GM12878 (cell line): Measurements from ENCODE around the gene RPLP2. TPM values are rescaled to one million over a fixed set of nuclear protein-coding genes. Genes with fewer than 3 reads are reported as not detected.
A peak's percentile ranks its signal among the peaks of the same experiment; 100 is the strongest.

Source experiments
- CHD2 ChIP-seq: IDR thresholded peaks from 2 replicates; pipeline ENCODE4 v1.6.1; 2011; ENCODE audit warnings: low read depth, low read length, improper control_type of control experiment, borderline replicate concordance
- ESRRA ChIP-seq: IDR thresholded peaks from 2 replicates; pipeline ENCODE4 v1.6.1; 2012; ENCODE audit warnings: mild to moderate bottlenecking, low read length, improper control_type of control experiment
- ETV6 ChIP-seq, 2 experiments: fragments of 450-650 bp in 1 of 2; IDR thresholded peaks in 1 of 2; conservative IDR thresholded peaks in 1 of 2; 2 replicates each; pipeline ENCODE4 v1.6.1; 2014; ENCODE audit warnings: antibody characterized with exemption in 1 of 2, borderline replicate concordance in 1 of 2, low read depth in 1 of 2, mild to moderate bottlenecking in 1 of 2, moderate library complexity in 1 of 2
- MEF2A ChIP-seq: IDR thresholded peaks from 2 replicates; pipeline ENCODE4 v1.6.1; 2011; ENCODE audit warnings: low read depth, mild to moderate bottlenecking, low read length, moderate library complexity; ENCODE audit not compliant: insufficient read depth
- RCOR1 ChIP-seq: conservative IDR thresholded peaks from 2 replicates; pipeline ENCODE4 v1.6.1; 2012; ENCODE audit warnings: low read depth, low read length, improper control_type of control experiment
- SMC3 ChIP-seq: IDR thresholded peaks from 2 replicates; pipeline ENCODE4 v1.6.1; 2011; ENCODE audit warnings: low read length, improper control_type of control experiment, borderline replicate concordance
- USF1 ChIP-seq: IDR thresholded peaks from 2 replicates; pipeline ENCODE4 v1.6.1; 2011; ENCODE audit warnings: borderline replicate concordance, low read depth, mild to moderate bottlenecking, moderate library complexity, mixed read lengths, low read length; ENCODE audit not compliant: insufficient read depth; ENCODE audit errors: extremely low read length
- ZNF384 ChIP-seq: IDR thresholded peaks from 2 replicates; pipeline ENCODE4 v1.6.1; 2012; ENCODE audit warnings: low read depth, mild to moderate bottlenecking, low read length, improper control_type of control experiment, borderline replicate concordance
- ZZZ3 ChIP-seq: IDR thresholded peaks from 2 replicates; pipeline ENCODE4 v1.6.1; 2011; ENCODE audit warnings: low read depth; ENCODE audit not compliant: control insufficient read depth, insufficient read length
- polyA plus RNA-seq, 11 experiments: library from polyadenylated mRNA; depleted of rRNA in 4 of 11; unstranded in 6 of 11; stranded (reverse) in 5 of 11; fragments of >200 nt; fragmentation: Nextera tagmentation in 4 of 11; fragmentation: Illumina TruSeq in 1 of 11; extraction: Ambion mirVana in 4 of 11; extraction: Trizol in 1 of 11; gene quantifications; 1 replicate in 1 of 11; 2 replicates in 10 of 11; pipeline versions ENCODE4 v1.2.1 to v1.2.3, GENCODE V29; 2011 to 2016; ENCODE audit warnings: inconsistent platforms in 2 of 11, missing spikeins in 2 of 11, low read depth in 1 of 11
- total RNA-seq, 4 experiments: library from RNA; depleted of rRNA in 3 of 4; stranded (reverse); fragments of >200 nt in 3 of 4; fragmentation: Illumina TruSeq in 1 of 4; extraction: Trizol in 1 of 4; gene quantifications; 2 replicates each; pipeline versions ENCODE4 v1.2.1 to v1.2.3, GENCODE V29; 2013 to 2021
- TF ChIP-seq, protein P1 (sequence below): fragments of 450-650 bp; IDR thresholded peaks from 2 replicates; pipeline ENCODE4 v1.6.1; 2017; ENCODE audit warnings: mild to moderate bottlenecking, moderate library complexity
- TF ChIP-seq, protein P2 (sequence below): fragments of 450-650 bp; IDR thresholded peaks from 2 replicates; pipeline ENCODE4 v1.6.1; 2017; ENCODE audit warnings: mild to moderate bottlenecking, low read depth, inconsistent platforms; ENCODE audit not compliant: poor library complexity, severe bottlenecking
- TF ChIP-seq, protein P3 (sequence below): fragments of 450-650 bp; IDR thresholded peaks from 2 replicates; pipeline ENCODE4 v1.6.1; 2016; ENCODE audit warnings: mild to moderate bottlenecking
- TF ChIP-seq, protein P4 (sequence below): IDR thresholded peaks from 2 replicates; pipeline ENCODE4 v1.6.1; 2012; ENCODE audit warnings: improper control_type of control experiment, low read depth, low read length; ENCODE audit not compliant: insufficient replicate concordance

Gene RPLP2
- total and polyA plus RNA-seq, 10 of the 15 experiments (the other 5 are each of a cell fraction or from before 2014, with no cell fraction given) = 488 to 3,558 (median 1,481) TPM

- TF ChIP-seq, protein P1, sequence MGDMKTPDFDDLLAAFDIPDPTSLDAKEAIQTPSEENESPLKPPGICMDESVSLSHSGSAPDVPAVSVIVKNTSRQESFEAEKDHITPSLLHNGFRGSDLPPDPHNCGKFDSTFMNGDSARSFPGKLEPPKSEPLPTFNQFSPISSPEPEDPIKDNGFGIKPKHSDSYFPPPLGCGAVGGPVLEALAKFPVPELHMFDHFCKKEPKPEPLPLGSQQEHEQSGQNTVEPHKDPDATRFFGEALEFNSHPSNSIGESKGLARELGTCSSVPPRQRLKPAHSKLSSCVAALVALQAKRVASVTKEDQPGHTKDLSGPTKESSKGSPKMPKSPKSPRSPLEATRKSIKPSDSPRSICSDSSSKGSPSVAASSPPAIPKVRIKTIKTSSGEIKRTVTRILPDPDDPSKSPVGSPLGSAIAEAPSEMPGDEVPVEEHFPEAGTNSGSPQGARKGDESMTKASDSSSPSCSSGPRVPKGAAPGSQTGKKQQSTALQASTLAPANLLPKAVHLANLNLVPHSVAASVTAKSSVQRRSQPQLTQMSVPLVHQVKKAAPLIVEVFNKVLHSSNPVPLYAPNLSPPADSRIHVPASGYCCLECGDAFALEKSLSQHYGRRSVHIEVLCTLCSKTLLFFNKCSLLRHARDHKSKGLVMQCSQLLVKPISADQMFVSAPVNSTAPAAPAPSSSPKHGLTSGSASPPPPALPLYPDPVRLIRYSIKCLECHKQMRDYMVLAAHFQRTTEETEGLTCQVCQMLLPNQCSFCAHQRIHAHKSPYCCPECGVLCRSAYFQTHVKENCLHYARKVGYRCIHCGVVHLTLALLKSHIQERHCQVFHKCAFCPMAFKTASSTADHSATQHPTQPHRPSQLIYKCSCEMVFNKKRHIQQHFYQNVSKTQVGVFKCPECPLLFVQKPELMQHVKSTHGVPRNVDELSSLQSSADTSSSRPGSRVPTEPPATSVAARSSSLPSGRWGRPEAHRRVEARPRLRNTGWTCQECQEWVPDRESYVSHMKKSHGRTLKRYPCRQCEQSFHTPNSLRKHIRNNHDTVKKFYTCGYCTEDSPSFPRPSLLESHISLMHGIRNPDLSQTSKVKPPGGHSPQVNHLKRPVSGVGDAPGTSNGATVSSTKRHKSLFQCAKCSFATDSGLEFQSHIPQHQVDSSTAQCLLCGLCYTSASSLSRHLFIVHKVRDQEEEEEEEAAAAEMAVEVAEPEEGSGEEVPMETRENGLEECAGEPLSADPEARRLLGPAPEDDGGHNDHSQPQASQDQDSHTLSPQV = no peak
- TF ChIP-seq ZNF384 (no peak), ETV6 (conservative IDR thresholded peaks at IDR 0.05 in 1 of 2, IDR thresholded peaks at IDR 0.05 in 1 of 2; ENCODE audit: borderline replicate concordance in 1 of 2, low read depth in 1 of 2) (no peak), CHD2 (peak; percentile 96), SMC3 (no peak), ESRRA (peak; percentile 70; the same call in 1 of the 2 replicates), RCOR1 (no peak), USF1 (no peak), MEF2A (0 out of 2 replicates have a peak, but pooled peaks have one; percentile 31), ZZZ3 (no peak)
- TF ChIP-seq, protein P2, sequence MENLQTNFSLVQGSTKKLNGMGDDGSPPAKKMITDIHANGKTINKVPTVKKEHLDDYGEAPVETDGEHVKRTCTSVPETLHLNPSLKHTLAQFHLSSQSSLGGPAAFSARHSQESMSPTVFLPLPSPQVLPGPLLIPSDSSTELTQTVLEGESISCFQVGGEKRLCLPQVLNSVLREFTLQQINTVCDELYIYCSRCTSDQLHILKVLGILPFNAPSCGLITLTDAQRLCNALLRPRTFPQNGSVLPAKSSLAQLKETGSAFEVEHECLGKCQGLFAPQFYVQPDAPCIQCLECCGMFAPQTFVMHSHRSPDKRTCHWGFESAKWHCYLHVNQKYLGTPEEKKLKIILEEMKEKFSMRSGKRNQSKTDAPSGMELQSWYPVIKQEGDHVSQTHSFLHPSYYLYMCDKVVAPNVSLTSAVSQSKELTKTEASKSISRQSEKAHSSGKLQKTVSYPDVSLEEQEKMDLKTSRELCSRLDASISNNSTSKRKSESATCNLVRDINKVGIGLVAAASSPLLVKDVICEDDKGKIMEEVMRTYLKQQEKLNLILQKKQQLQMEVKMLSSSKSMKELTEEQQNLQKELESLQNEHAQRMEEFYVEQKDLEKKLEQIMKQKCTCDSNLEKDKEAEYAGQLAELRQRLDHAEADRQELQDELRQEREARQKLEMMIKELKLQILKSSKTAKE = no peak
- TF ChIP-seq, protein P3, sequence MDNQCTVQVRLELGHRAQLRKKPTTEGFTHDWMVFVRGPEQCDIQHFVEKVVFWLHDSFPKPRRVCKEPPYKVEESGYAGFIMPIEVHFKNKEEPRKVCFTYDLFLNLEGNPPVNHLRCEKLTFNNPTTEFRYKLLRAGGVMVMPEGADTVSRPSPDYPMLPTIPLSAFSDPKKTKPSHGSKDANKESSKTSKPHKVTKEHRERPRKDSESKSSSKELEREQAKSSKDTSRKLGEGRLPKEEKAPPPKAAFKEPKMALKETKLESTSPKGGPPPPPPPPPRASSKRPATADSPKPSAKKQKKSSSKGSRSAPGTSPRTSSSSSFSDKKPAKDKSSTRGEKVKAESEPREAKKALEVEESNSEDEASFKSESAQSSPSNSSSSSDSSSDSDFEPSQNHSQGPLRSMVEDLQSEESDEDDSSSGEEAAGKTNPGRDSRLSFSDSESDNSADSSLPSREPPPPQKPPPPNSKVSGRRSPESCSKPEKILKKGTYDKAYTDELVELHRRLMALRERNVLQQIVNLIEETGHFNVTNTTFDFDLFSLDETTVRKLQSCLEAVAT = no peak
- TF ChIP-seq, protein P4, sequence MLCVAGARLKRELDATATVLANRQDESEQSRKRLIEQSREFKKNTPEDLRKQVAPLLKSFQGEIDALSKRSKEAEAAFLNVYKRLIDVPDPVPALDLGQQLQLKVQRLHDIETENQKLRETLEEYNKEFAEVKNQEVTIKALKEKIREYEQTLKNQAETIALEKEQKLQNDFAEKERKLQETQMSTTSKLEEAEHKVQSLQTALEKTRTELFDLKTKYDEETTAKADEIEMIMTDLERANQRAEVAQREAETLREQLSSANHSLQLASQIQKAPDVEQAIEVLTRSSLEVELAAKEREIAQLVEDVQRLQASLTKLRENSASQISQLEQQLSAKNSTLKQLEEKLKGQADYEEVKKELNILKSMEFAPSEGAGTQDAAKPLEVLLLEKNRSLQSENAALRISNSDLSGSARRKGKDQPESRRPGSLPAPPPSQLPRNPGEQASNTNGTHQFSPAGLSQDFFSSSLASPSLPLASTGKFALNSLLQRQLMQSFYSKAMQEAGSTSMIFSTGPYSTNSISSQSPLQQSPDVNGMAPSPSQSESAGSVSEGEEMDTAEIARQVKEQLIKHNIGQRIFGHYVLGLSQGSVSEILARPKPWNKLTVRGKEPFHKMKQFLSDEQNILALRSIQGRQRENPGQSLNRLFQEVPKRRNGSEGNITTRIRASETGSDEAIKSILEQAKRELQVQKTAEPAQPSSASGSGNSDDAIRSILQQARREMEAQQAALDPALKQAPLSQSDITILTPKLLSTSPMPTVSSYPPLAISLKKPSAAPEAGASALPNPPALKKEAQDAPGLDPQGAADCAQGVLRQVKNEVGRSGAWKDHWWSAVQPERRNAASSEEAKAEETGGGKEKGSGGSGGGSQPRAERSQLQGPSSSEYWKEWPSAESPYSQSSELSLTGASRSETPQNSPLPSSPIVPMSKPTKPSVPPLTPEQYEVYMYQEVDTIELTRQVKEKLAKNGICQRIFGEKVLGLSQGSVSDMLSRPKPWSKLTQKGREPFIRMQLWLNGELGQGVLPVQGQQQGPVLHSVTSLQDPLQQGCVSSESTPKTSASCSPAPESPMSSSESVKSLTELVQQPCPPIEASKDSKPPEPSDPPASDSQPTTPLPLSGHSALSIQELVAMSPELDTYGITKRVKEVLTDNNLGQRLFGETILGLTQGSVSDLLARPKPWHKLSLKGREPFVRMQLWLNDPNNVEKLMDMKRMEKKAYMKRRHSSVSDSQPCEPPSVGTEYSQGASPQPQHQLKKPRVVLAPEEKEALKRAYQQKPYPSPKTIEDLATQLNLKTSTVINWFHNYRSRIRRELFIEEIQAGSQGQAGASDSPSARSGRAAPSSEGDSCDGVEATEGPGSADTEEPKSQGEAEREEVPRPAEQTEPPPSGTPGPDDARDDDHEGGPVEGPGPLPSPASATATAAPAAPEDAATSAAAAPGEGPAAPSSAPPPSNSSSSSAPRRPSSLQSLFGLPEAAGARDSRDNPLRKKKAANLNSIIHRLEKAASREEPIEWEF = no peak
These were observed at the start of gene RPLP2 (continued) for GRCh38 chr11:809287-810039.
